WTC11 (cell line): ENCODE measurements around the gene MRGPRX3. TPM values are rescaled to one million over a fixed set of nuclear protein-coding genes. Genes with fewer than 3 reads are reported as not detected.

Experiments
- ATAC-seq: fragments of 200-7000 bp; cut with Tn5 transposase; 2 replicates; pipeline ENCODE4 v1.10.0; 2021; ENCODE audit warnings: mild to moderate bottlenecking, moderate library complexity
- CTCF ChIA-PET: fragments of 300-600 bp; sonication (Branson Sonifier 250); formaldehyde crosslinking; loops from one replicate; lab custom pipeline; 2021; ENCODE audit warnings: antibody characterized with exemption; lab: Charles Lee
- POLR2A ChIA-PET: fragments of 350-600 bp; sonication (Branson Sonifier 250); formaldehyde crosslinking; loops from one replicate; lab custom pipeline; 2021; ENCODE audit warnings: antibody characterized with exemption; lab: Charles Lee
- DNase-seq: peaks from one replicate; pipeline ENCODE4 v3.0.0; 2021; ENCODE audit warnings: low spot score
- H3K27ac Mint-ChIP-seq: 2 replicates; pipeline ENCODE4 v1.8.0; 2021; ENCODE audit warnings: mixed read lengths
- H3K27me3 Mint-ChIP-seq: 2 replicates; pipeline ENCODE4 v1.8.0; 2021; ENCODE audit warnings: low read depth, mild to moderate bottlenecking, moderate library complexity, mixed read lengths
- H3K36me3 Mint-ChIP-seq: 2 replicates; pipeline ENCODE4 v1.8.0; 2021; ENCODE audit warnings: mixed read lengths
- H3K4me1 Mint-ChIP-seq: 2 replicates; pipeline ENCODE4 v1.8.0; 2022; ENCODE audit warnings: mixed read lengths
- H3K4me3 Mint-ChIP-seq: 2 replicates; pipeline ENCODE4 v1.8.0; 2021; ENCODE audit warnings: mild to moderate bottlenecking, moderate library complexity, mixed read lengths
- H3K9me3 Mint-ChIP-seq: 2 replicates; pipeline ENCODE4 v1.8.0; 2021; ENCODE audit warnings: mixed read lengths
- CREM ChIP-seq: sonication (generic); formaldehyde crosslinking; IDR thresholded peaks from 2 replicates; pipeline ENCODE4 v1.8.1; 2022; ENCODE audit warnings: mild to moderate bottlenecking, missing genetic modification reagents, moderate library complexity
- ETV6 ChIP-seq: sonication (generic); formaldehyde crosslinking; IDR thresholded peaks from 2 replicates; pipeline ENCODE4 v1.8.1; 2022; ENCODE audit warnings: mild to moderate bottlenecking, missing genetic modification reagents
- GRHL2 ChIP-seq: fragments of 250-450 bp; sonication (Bioruptor Pico); IDR thresholded peaks from 2 replicates; pipeline ENCODE4 v1.8.0; 2022; ENCODE audit warnings: mild to moderate bottlenecking, moderate library complexity; ENCODE audit not compliant: insufficient replicate concordance, severe bottlenecking
- JUN ChIP-seq: sonication (generic); formaldehyde crosslinking; IDR thresholded peaks from 2 replicates; pipeline ENCODE4 v1.8.0; 2023; ENCODE audit warnings: mild to moderate bottlenecking, missing genetic modification reagents
- MXD4 ChIP-seq: fragments of 250-450 bp; sonication (Bioruptor Pico); IDR thresholded peaks from 2 replicates; pipeline ENCODE4 v1.8.0; 2021; ENCODE audit warnings: mild to moderate bottlenecking, moderate library complexity, borderline replicate concordance
- NFE2L1 ChIP-seq: sonication (generic); formaldehyde crosslinking; IDR thresholded peaks from 2 replicates; pipeline ENCODE4 v1.8.1; 2023; ENCODE audit warnings: missing genetic modification reagents
- RORB ChIP-seq: fragments of 250-450 bp; sonication (Bioruptor Pico); IDR thresholded peaks from 2 replicates; pipeline ENCODE4 v1.9.0; 2021; ENCODE audit warnings: mild to moderate bottlenecking
- SP1 ChIP-seq: sonication (generic); formaldehyde crosslinking; conservative IDR thresholded peaks from 2 replicates; pipeline ENCODE4 v1.8.1; 2022; ENCODE audit warnings: missing genetic modification reagents
- ZNF138 ChIP-seq: sonication (generic); formaldehyde crosslinking; conservative IDR thresholded peaks from 2 replicates; pipeline ENCODE4 v1.8.1; 2022; ENCODE audit warnings: mild to moderate bottlenecking, moderate library complexity, missing genetic modification reagents
- ZNF396 ChIP-seq: fragments of 250-450 bp; sonication (Bioruptor Pico); IDR thresholded peaks from 2 replicates; pipeline ENCODE4 v1.8.0; 2021; ENCODE audit warnings: mild to moderate bottlenecking, moderate library complexity, borderline replicate concordance
- ZNF416 ChIP-seq: fragments of 250-450 bp; sonication (Bioruptor Pico); IDR thresholded peaks from 2 replicates; pipeline ENCODE4 v1.9.0; 2021; ENCODE audit warnings: mild to moderate bottlenecking, inconsistent platforms
- total RNA-seq: library from RNA; stranded (reverse); gene quantifications from 3 replicates; pipeline ENCODE4 v1.2.3, GENCODE V29; 2021
- TF ChIP-seq, protein P1 (sequence below): sonication (generic); formaldehyde crosslinking; conservative IDR thresholded peaks from 2 replicates; pipeline ENCODE4 v1.8.1; 2023; ENCODE audit warnings: mild to moderate bottlenecking, low read depth, missing genetic modification reagents, moderate library complexity
- TF ChIP-seq, protein P2 (sequence below): sonication (generic); formaldehyde crosslinking; IDR thresholded peaks from 2 replicates; pipeline ENCODE4 v1.8.1; 2023; ENCODE audit warnings: mild to moderate bottlenecking, missing genetic modification reagents, moderate library complexity
- TF ChIP-seq, protein P3 (sequence below): sonication (generic); formaldehyde crosslinking; IDR thresholded peaks from 2 replicates; pipeline ENCODE4 v1.8.1; 2022; ENCODE audit warnings: low read depth, missing genetic modification reagents, borderline replicate concordance
- TF ChIP-seq, protein P4 (sequence below): fragments of 250-450 bp; sonication (Bioruptor Pico); IDR thresholded peaks from 2 replicates; pipeline ENCODE4 v1.9.0; 2021; ENCODE audit warnings: mild to moderate bottlenecking
- TF ChIP-seq, protein P5 (sequence below): fragments of 250-450 bp; sonication (Bioruptor Pico); IDR thresholded peaks from 2 replicates; pipeline ENCODE4 v1.9.0; 2021; ENCODE audit warnings: mild to moderate bottlenecking, borderline replicate concordance

Gene MRGPRX3
- total RNA-seq, 1 experiment from 2014 or later: not detected

DNA sequence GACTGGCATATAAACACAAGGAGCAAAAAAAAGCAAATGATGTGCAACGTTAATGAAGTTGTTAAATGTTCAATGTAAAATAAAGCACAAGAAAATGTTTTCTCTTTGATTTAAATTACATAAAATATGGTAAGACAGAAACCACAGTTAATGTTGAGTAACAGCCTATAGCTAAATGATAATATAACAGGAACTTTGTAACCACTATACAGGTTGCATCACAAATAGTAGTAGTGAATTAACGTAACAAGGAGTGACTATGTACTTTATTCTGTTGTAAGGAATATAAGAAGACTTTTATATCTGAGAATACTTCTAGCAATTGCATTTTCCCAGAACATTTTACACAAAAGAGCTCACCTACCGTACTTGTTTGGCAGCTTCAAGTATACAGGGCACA lies 43.4 kb upstream of the MRGPRX3 start (continued):
- TF ChIP-seq, protein P1, sequence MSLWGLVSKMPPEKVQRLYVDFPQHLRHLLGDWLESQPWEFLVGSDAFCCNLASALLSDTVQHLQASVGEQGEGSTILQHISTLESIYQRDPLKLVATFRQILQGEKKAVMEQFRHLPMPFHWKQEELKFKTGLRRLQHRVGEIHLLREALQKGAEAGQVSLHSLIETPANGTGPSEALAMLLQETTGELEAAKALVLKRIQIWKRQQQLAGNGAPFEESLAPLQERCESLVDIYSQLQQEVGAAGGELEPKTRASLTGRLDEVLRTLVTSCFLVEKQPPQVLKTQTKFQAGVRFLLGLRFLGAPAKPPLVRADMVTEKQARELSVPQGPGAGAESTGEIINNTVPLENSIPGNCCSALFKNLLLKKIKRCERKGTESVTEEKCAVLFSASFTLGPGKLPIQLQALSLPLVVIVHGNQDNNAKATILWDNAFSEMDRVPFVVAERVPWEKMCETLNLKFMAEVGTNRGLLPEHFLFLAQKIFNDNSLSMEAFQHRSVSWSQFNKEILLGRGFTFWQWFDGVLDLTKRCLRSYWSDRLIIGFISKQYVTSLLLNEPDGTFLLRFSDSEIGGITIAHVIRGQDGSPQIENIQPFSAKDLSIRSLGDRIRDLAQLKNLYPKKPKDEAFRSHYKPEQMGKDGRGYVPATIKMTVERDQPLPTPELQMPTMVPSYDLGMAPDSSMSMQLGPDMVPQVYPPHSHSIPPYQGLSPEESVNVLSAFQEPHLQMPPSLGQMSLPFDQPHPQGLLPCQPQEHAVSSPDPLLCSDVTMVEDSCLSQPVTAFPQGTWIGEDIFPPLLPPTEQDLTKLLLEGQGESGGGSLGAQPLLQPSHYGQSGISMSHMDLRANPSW (CRISPR knock-in tag): no peak
- no peak for TF ChIP-seq JUN (CRISPR knock-in tag)
- TF ChIP-seq, protein P2, sequence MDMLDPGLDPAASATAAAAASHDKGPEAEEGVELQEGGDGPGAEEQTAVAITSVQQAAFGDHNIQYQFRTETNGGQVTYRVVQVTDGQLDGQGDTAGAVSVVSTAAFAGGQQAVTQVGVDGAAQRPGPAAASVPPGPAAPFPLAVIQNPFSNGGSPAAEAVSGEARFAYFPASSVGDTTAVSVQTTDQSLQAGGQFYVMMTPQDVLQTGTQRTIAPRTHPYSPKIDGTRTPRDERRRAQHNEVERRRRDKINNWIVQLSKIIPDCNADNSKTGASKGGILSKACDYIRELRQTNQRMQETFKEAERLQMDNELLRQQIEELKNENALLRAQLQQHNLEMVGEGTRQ (CRISPR knock-in tag): no peak
- TF ChIP-seq SP1 (CRISPR knock-in tag): no peak
- TF ChIP-seq RORB (CRISPR knock-in tag): no peak
- no peak for TF ChIP-seq ZNF138 (CRISPR knock-in tag)
- no peak for TF ChIP-seq ZNF396
- TF ChIP-seq MXD4 (CRISPR knock-in tag): no peak
- TF ChIP-seq, all 79 proteins: peak for 0

DNA sequence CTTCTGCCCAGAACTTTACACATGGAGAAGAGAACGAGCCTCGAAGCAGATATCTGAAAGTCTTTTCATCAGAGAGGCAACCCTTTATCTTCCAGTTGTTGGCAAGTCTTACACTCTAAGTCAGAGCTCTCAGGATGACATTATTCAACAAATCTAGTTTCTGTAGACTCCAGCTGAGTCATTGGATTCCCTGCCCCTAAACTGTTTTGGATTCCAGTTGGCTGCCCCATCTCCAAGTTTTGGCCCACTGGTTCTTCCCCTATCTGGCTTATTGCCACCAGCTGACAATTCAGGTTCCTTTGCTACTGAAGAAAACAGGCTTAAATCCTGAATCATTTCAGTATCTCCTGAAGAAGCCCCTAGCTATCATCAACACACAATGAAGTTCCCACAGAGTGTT lies 40.6 kb upstream of the MRGPRX3 start:
- Mint-ChIP-seq H3K9me3 (no peaks in the 10 kb centered on the region), H3K4me3 (no peak overlapping the region), H3K36me3 (peaks cover 72% of the 10 kb centered on the region), H3K27ac (no peak overlapping the region), H3K4me1 (no peaks in the 10 kb centered on the region), H3K27me3 (no peaks in the 10 kb centered on the region)
- ChIA-PET POLR2A (no interaction called here), CTCF (interaction anchor here (1.4 kb wide), 1 partner anchor 24 kb away, joined by 4 read pairs; no protein-coding TSS in a partner anchor)
- TF ChIP-seq GRHL2 (no peak), ETV6 (CRISPR knock-in tag) (no peak), ZNF416 (CRISPR knock-in tag) (no peak), NFE2L1 (no peak), CREM (CRISPR knock-in tag) (no peak)
- TF ChIP-seq, protein P3, sequence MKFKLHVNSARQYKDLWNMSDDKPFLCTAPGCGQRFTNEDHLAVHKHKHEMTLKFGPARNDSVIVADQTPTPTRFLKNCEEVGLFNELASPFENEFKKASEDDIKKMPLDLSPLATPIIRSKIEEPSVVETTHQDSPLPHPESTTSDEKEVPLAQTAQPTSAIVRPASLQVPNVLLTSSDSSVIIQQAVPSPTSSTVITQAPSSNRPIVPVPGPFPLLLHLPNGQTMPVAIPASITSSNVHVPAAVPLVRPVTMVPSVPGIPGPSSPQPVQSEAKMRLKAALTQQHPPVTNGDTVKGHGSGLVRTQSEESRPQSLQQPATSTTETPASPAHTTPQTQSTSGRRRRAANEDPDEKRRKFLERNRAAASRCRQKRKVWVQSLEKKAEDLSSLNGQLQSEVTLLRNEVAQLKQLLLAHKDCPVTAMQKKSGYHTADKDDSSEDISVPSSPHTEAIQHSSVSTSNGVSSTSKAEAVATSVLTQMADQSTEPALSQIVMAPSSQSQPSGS: no peak
- TF ChIP-seq, protein P4, sequence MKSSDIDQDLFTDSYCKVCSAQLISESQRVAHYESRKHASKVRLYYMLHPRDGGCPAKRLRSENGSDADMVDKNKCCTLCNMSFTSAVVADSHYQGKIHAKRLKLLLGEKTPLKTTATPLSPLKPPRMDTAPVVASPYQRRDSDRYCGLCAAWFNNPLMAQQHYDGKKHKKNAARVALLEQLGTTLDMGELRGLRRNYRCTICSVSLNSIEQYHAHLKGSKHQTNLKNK: no peak
- TF ChIP-seq, protein P5, sequence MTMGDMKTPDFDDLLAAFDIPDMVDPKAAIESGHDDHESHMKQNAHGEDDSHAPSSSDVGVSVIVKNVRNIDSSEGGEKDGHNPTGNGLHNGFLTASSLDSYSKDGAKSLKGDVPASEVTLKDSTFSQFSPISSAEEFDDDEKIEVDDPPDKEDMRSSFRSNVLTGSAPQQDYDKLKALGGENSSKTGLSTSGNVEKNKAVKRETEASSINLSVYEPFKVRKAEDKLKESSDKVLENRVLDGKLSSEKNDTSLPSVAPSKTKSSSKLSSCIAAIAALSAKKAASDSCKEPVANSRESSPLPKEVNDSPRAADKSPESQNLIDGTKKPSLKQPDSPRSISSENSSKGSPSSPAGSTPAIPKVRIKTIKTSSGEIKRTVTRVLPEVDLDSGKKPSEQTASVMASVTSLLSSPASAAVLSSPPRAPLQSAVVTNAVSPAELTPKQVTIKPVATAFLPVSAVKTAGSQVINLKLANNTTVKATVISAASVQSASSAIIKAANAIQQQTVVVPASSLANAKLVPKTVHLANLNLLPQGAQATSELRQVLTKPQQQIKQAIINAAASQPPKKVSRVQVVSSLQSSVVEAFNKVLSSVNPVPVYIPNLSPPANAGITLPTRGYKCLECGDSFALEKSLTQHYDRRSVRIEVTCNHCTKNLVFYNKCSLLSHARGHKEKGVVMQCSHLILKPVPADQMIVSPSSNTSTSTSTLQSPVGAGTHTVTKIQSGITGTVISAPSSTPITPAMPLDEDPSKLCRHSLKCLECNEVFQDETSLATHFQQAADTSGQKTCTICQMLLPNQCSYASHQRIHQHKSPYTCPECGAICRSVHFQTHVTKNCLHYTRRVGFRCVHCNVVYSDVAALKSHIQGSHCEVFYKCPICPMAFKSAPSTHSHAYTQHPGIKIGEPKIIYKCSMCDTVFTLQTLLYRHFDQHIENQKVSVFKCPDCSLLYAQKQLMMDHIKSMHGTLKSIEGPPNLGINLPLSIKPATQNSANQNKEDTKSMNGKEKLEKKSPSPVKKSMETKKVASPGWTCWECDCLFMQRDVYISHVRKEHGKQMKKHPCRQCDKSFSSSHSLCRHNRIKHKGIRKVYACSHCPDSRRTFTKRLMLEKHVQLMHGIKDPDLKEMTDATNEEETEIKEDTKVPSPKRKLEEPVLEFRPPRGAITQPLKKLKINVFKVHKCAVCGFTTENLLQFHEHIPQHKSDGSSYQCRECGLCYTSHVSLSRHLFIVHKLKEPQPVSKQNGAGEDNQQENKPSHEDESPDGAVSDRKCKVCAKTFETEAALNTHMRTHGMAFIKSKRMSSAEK (CRISPR knock-in tag): no peak
- DNase-seq (no peak), ATAC-seq (no peak)
